Sciatic nerve (tissue), 2 donors: ENCODE data around the gene EID2B. TPM values are rescaled to one million over a fixed set of nuclear protein-coding genes. Genes with fewer than 3 reads are reported as not detected.

ENCODE experiments used
- ATAC-seq: fragments of 200-7000 bp; cut with Tn5 transposase; one replicate; pipeline ENCODE4 v1.9.1; 2020; ENCODE audit warnings: mild to moderate bottlenecking, moderate library complexity
- DNase-seq: peaks from one replicate; pipeline ENCODE4 v3.0.0-alpha.2; 2020; ENCODE audit warnings: low spot score
- intact Hi-C: fragments of 100-400 bp; cut with DNase I; formaldehyde crosslinking; loops from one replicate; pipeline ENCODE4 v1.14.2; 2022
- total RNA-seq: library from RNA; stranded (reverse); fragmentation: NEBNext Ultra II Directional; extraction: Animal tissue kit (Norgen Biotek cat#: 25700); gene quantifications from one replicate; pipeline ENCODE4 v1.2.1, GENCODE V29; 2021
- donor health status: DM: no; HTN: no; CAD: no.
- donor health status: DM: no; HTN: no; CAD: no.

EID2B gene
- total RNA-seq, 1 donor from 2014 or later = 4.3 TPM

DNA sequence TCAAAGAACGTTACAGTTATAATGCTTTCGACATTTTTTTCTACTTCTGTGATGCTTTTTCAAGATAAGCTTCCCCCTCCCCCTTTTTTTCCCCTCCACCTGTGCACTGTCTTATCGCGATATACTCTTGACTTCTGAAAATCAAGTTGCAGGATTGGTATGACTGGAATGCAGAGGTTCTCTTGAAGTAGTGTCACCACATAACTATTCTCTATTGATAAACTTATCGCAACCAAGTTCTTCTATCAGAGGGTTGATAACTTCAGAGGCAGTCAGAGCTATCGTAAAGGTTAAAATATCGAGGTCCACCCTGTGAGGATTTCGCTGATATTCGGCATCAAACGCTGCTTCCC lies 6.5 kb upstream of the EID2B start:
- intact Hi-C loops = loop anchor here (10.0 kb wide), 2 partner anchors 64 to 306 kb away; partner anchors contain the start of gene FBL
- ATAC-seq (no peak), DNase-seq (no peak)

DNA sequence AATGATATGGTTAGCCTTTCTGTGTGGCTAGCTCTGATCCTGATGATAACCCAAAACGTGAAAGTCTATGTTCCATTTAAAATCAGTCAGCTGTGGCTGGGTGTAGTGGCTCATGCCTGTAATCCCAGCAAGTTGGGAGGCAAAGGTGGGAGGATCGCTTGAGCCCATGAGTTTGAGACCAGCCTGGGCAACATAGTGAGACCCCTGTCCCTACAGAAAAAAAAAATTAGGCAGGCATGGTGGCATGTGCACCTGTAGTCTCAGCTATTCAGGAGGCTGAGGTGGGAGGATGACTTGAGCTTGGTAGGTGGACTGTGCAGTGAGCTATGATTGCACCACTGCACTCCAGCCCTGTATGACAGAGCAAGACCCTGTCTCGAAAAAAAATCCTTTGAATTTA lies 1.1 kb upstream of the EID2B start:
- intact Hi-C loops = loop anchor here (10.0 kb wide), 2 partner anchors 59 to 311 kb away; partner anchors contain the start of gene FBL

DNA sequence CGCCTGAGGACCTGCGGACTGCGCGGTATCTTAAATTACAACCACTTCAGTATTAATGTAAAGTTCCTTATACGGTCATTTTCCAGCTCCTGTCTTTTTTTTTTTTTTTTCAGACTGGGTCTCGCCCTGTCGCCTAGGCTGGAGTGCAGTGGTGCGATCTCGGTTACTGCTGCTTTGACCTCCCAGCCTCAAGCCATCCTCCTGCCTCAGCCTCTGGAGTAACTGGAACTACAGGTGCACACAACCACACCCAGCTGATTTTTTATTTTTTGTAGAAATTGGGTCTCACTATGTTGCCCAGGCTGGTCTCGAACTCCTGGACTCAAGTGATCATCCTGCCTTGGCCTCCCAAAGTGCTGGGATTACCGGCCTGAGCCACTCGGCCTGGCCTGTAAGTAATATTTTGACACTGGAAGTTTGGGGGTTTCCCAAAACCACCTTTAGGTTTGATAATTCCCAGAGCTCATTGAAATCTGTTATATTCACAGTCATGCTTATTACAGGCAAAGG lies 406 bp upstream of the EID2B start:
- ATAC-seq = peak; percentile 48
- intact Hi-C loops = loop anchor here (10.0 kb wide), 2 partner anchors 58 to 312 kb away; partner anchors contain the start of gene FBL
- no peak for DNase-seq

More for the DNA sequence above, 1.1 kb upstream of the EID2B start:
- DNase-seq (peak; percentile 14), ATAC-seq (no peak)

DNA sequence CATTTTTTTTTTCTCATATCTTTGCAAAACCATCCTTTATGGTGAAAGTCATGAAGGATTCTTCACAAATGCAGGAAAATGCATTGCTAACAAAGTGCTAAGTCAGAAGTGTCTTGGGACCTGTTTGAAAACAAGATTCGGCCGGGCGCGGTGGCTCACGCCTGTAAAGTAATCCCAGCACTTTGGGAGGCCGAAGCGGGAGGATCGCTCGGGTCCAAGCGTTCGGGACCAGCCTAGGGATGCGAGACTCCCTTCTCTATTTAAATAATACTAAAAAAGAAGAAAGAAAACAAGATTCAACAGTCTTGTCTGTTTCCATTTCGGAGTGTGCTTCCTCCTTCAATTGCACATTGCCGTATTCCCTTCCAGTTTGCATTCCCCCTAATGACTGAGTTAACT lies 819 bp downstream of the EID2B start:
- ATAC-seq = no peak
- peak; percentile 53 for DNase-seq
- intact Hi-C loops = loop anchor here (10.0 kb wide), 2 partner anchors 57 to 313 kb away; partner anchors contain the start of gene FBL

DNA sequence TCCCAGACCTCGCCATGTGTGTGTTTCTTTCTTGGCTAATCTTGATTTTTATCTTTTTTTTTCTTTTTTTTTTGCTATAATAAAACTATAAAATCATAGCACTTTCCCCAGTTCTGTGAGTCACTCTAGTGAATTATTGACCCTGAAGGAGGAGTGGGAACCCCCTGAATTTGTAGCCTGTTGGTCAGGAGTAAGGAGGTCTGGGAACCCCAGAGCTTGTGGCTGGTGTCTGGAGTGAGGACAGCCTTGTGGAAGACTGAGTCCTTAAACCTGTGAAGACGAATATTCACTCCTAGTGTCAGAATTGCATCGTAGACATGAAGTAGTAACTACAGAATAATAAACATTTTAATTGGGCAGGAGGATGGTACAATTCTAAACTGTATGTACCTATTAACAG lies 7.4 kb downstream of the EID2B start:
- intact Hi-C loops = no loop called here
- DNase-seq (peak; percentile 10), ATAC-seq (no peak)

DNA sequence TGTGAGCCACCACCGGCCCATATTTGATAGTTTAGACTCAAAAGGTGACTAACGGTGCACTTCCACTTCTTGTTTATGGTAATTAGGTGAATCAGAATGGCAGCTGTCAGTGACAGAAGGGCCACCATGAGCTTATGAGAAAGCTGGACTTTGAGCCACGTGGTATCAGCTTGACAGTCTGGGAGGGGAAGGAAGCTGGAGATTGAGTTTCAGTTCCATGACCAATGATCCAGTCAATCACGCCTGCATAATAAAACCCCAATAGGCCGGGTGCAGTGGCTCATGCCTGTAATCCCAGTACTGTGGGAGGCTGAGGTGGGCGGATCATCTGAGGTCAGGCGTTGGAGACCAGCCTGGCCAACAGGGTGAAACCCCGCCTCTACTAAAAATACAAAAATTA lies 8.2 kb downstream of the EID2B start:
- ATAC-seq (no peak), DNase-seq (peak; percentile 25)
- intact Hi-C loops = no loop called here

DNA sequence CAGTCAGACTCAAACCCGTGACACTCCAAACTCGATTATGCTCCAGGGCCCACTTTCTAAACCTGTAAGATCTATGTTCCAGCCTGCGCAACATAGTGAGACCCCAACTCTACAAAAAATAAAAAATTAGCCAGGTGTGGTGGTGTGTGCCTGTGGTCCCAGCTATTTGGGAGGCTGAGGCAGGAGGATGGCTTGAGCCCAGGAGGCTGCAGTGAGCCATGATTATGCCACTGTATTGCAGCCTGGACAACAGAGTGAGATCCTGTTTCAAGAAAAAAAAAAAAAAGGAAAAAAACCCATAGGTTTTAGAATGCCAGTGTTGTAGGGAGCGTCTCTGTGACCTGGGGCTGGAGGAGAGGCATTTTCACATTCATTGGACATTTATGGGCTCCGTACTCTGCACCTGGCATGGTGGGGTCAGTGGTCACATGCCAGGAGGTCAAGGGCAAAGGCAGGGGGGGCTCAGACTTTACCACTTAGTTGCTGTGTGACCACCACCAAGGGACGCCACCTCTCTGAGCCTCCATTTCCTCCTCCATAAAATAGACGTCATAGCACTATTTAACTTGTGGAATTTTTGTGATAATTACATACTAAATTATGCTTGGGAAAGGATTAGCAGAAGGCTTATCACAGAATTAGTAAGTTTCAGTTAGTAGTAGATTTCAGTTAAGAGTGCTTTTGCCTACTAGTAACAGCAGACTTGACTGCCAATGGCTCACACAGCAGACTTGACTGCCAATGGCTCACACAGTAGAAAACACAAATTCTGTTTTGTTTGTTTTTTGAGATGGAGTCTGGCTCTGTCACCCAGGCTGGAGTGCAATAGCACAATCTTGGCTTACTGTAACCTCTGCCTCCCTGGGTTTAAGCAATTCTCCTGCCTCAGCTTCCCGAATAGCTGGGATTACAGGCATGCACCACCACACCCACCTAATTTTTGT lies 11.8 kb downstream of the EID2B start:
- intact Hi-C loops = no loop called here
- ATAC-seq (no peak), DNase-seq (no peak)

DNA sequence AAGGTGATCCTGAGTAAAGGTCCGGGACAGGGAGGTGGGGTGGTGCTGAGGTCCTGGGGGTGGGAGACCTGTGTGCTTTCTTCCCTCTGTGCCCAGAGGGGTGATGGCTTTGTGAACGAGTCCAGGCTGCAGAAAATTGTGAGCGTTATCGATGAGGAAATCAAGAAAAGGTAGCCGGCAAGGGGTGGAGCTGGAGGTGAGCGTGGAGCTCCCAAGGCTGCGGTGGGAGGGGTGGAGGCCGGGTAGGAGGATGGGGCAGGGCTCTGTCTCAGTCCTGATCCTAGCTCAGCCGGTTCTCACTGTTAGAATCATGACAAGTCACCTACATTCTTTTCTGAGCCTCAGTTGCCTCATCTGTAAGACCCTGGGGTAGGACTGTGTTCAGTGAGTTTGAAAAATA lies 13.7 kb downstream of the EID2B start:
- no peak for ATAC-seq
- DNase-seq = no peak
- intact Hi-C loops = no loop called here

DNA sequence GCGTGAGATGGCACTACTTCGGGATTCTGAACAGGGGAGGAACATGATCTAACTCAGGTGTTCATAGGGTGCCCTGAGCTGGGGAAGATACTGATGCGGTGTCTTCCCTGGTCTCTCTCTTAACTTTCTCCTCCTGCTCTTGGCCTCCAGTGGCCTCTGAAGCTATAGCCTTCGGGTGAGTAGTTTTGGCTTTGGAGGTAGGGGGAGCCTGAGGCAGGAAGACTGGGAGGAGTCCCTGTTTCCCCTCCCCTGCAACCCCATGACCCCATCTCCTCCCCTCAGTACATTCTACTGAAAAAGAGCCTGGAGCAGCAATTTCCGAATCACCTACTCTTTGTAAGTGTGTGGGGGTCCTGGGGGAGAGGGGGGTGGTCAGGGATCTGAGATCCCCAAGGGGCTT lies 14.2 kb downstream of the EID2B start:
- DNase-seq (no peak), ATAC-seq (no peak)
- intact Hi-C loops = no loop called here

DNA sequence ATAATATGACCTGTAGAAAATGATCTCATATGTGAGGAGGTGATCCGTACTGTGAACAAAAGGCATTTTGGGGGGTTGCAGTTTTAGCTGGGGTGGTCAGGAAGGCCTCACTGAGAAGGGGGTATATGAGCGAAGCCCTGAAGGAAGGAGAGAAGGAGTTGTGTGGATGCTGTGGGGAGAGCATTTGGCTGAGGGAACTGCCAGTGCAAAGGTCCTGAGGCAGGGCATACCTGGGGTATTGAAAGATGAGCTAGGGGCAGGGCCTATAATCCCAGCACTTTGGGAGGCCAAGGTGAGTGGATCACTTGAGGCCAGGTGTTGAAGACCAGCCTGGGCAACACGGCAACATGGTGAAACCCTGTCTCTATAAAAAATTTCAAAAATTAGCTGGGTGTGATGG lies 15.2 kb downstream of the EID2B start:
- intact Hi-C loops = no loop called here
- DNase-seq = no peak

DNA sequence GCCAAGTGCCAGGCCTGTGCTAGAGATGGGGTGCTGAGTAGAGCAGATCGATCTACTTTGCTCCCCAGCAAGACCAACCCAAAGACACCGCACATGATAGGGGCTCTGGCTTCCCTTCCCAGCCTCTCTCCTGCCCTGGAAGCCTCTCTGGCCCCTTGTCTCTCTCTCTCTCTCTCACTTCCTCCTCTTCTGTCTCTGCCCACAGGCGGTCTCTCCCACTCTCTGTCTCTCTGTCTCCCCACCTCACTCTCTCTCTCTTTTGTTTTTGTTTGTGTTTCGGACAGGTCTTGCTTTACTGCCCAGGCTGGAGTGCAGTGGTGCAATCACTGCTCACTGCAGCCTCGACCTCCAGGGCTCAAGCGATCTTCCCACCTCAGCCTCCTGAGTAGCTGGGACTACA lies 16.4 kb downstream of the EID2B start:
- intact Hi-C loops = no loop called here
- DNase-seq (no peak), ATAC-seq (no peak)

More for the DNA sequence above, 15.2 kb downstream of the EID2B start:
- no peak for ATAC-seq

DNA sequence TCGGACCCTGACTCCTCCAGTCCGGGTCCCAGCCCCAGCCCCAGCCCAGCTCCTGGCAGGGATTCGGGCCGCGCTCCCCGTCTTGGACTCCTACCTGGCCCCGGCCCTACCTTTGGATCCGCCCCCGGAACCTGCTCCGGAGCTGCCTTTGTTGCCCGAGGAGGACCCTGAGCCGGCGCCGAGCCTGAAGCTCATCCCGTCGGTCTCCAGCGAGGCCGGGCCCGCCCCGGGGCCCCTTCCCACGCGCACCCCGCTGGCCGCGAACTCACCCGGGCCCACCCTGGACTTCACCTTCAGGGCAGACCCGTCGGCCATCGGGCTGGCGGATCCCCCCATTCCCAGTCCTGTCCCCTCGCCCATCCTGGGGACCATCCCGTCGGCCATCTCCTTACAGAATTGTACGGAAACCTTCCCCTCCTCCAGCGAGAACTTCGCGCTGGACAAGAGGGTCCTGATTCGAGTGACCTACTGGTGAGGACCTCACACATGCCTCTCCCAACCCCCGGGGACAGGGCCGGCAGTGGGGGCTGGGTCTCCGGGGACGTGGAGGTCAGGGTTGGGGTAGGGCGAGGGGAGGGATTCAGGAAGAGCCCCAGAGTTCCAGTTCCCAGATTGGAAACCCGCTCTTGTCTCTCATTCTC lies 17.0 kb downstream of the EID2B start:
- intact Hi-C loops = no loop called here
- ATAC-seq (peak; percentile 15), DNase-seq (peak; percentile 59)

DNA sequence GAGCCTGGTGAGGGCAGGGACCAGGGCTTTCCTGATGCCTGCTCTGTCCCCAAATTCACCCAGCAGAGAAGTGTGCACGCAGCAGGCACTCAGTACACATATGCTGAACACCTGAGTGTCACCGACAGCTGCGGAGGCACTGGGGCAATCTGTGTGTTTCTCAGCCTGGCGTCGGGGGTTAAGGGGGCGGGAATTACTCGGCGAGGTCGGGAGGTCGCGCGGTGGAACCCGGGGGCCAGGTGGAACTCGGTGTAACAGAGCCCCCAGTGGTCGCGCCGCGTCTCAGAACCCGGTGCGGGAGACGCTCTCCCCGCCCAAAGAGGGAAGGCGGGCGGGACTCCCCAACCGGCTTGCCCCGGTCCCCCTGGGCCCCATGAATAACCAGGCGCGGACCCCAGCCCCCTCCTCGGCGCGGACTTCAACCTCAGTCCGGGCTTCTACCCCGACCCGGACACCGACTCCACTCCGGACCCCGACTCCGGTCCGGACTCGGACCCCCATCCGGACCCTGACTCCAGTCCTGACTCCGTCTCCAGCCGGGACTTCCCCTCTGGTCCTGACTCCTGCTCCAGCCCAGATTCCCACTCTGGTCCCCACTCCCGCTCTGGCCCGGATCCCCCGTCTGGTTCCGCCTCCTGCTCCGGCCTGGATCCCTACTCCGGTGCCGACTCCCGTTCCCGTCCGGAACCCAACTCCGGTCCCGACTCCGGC lies 17.7 kb downstream of the EID2B start, which contains the start of gene SELENOV:
TSS of gene SELENOV (plus strand) at position 300 of the 711 bp plus-strand sequence. CDS start at position 374, 74 bp downstream.
- intact Hi-C loops = no loop called here
- ATAC-seq = peak; percentile 22

DNA sequence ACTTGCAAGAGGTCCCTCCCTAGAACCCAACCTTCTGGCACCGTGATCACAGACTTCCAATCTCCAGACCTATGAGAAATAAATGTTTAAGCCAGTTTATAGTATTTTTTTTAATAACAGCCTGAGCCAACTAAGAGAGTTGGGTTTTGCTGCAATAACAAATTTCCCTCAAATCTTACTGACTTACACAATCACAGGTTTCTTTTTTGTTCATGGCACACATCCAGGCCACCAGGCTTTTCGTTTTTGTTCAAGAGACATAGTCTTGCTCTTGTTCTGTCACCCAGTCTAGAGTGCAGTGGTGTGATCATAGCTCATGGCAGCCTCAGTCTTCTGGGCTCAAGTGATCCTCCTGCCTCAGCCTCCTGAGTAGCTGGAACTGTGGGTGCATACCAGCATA lies 19.7 kb downstream of the EID2B start:
- intact Hi-C loops = no loop called here
- ATAC-seq (no peak), DNase-seq (no peak)

More for the DNA sequence above, 17.7 kb downstream of the EID2B start, which contains the start of gene SELENOV:
- DNase-seq = no peak

DNA sequence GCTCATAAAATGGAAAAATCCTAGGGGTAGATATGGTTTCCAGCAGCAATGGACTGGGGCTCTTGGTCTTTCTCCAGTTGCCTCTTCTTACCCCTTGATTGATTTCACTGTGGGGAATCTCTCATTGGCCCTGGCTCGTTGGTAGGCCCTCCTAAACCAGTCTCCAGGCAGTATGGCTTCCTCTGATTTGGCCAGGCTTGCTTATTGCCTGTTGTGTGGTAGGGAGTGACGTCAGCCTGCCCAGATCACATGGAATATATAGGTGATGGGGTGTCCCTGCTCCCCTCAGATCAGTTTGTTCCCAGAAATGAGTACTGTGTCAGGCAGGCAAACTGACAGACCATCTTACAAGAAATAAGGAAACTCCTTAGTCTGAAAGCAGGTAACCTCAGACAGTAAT lies 23.4 kb downstream of the EID2B start:
- intact Hi-C loops = no loop called here
- DNase-seq (no peak), ATAC-seq (no peak)

DNA sequence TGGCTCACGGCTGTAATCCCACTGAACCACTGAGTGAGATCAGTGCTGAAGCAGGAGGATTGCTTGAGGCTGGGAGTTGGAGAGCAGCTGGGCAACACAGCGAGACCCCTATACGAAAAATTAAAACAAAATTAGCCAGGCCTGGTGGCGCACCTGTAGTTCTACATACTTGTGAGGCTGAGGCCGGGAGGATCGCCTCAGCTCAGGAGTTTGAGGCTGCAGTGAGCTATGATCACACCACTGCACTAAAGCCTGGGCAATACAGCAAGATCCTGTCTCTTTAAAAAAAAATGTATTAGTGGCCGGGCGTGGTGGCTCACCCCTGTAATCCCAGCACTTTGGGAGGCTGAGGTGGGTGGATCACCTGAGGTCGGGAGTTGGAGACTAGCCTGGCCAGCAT lies 24.0 kb downstream of the EID2B start:
- intact Hi-C loops = no loop called here
- no peak for ATAC-seq

DNA sequence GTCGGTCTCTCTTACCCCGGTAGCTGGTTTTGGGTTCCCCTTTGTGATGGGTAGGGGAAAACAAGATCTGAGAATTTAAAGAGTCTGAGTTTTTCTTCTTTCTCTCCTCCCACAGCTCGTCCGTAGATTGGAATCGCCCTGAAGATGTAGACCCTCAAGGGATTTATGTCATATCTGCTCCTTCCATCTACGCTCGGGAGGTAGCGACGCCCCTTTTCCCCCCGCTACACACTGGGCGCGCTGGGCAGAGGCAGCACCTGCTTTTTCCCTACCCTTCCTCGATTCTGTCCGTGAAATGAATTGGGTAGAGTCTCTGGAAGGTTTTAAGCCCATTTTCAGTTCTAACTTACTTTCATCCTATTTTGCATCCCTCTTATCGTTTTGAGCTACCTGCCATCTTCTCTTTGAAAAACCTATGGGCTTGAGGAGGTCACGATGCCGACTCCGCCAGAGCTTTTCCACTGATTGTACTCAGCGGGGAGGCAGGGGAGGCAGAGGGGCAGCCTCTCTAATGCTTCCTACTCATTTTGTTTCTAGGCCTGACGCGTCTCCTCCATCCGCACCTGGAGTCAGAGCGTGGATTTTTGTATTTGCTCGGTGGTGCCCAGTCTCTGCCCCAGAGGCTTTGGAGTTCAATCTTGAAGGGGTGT lies 24.8 kb downstream of the EID2B start:
- no peak for DNase-seq
- intact Hi-C loops = no loop called here
- ATAC-seq = no peak

More for the DNA sequence above, 24.0 kb downstream of the EID2B start:
- DNase-seq = no peak

DNA sequence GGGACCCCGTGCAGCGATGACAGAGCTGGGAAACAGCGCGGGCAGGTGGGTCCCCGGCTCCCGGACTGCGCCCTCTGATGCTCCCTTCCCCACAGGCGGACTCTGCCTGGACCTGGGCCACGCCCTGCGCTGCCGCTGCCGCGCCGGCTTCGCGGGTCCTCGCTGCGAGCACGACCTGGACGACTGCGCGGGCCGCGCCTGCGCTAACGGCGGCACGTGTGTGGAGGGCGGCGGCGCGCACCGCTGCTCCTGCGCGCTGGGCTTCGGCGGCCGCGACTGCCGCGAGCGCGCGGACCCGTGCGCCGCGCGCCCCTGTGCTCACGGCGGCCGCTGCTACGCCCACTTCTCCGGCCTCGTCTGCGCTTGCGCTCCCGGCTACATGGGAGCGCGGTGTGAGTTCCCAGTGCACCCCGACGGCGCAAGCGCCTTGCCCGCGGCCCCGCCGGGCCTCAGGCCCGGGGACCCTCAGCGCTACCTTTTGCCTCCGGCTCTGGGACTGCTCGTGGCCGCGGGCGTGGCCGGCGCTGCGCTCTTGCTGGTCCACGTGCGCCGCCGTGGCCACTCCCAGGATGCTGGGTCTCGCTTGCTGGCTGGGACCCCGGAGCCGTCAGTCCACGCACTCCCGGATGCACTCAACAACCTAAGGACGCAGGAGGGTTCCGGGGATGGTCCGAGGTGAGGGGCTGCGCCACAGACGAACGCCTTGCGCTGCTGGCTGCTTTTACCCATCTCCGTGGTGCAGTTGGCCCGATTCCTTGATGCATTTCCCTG lies 25.5 kb downstream of the EID2B start:
- ATAC-seq (no peak), DNase-seq (no peak)
- intact Hi-C loops = no loop called here
